Germinal center (tissue), 1 donor: ENCODE measurements around the gene USP36.

Source experiments
- DNase-seq: peaks from one replicate; pipeline ENCODE4 v3.0.0; 2012; ENCODE audit warnings: mixed read lengths, low spot score

The USP36 gene

GRCh38 chr17:78836420-78837021 lies 4.1 kb downstream of the USP36 start:
- DNase-seq, result no peak

GRCh38 chr17:78834571-78834970 lies 6.0 kb downstream of the USP36 start:
- no peak for DNase-seq

GRCh38 chr17:78832541-78832810 lies 8.1 kb downstream of the USP36 start:
- no peak for DNase-seq

- DNase-seq, result no peak
Measured at GRCh38 chr17:78831688-78832540, 8.7 kb downstream of the USP36 start.

- no peak for DNase-seq
Measured at GRCh38 chr17:78829477-78829876, 11.1 kb downstream of the USP36 start.

- DNase-seq, result no peak
Measured at GRCh38 chr17:78828470-78829185, 12.0 kb downstream of the USP36 start.

GRCh38 chr17:78826836-78827509 lies 13.6 kb downstream of the USP36 start:
- no peak for DNase-seq

GRCh38 chr17:78826421-78826820 lies 14.2 kb downstream of the USP36 start:
- DNase-seq, result no peak

GRCh38 chr17:78825696-78826095 lies 14.9 kb downstream of the USP36 start:
- DNase-seq, result no peak

- no peak for DNase-seq
Measured at GRCh38 chr17:78824240-78824639, 16.4 kb downstream of the USP36 start.

GRCh38 chr17:78823282-78824046 lies 17.1 kb downstream of the USP36 start:
- DNase-seq, result no peak

GRCh38 chr17:78822552-78822951 lies 18.1 kb downstream of the USP36 start:
- DNase-seq, result no peak

GRCh38 chr17:78821961-78822360 lies 18.7 kb downstream of the USP36 start:
- DNase-seq, result no peak

- DNase-seq, result no peak
Measured at GRCh38 chr17:78820841-78821240, 19.8 kb downstream of the USP36 start.

- no peak for DNase-seq
Measured at GRCh38 chr17:78819806-78820792, 20.5 kb downstream of the USP36 start.

- no peak for DNase-seq
Measured at GRCh38 chr17:78819402-78819801, 21.2 kb downstream of the USP36 start.

- no peak for DNase-seq
Measured at GRCh38 chr17:78818932-78819331, 21.7 kb downstream of the USP36 start.

- no peak for DNase-seq
Measured at GRCh38 chr17:78818152-78818846, 22.3 kb downstream of the USP36 start.

GRCh38 chr17:78817123-78817522 lies 23.5 kb downstream of the USP36 start:
- no peak for DNase-seq

- DNase-seq, result no peak
Measured at GRCh38 chr17:78815696-78816095, 24.9 kb downstream of the USP36 start.
